HG03039 (cell line): ENCODE data around the gene GLRA3.

ENCODE experiments used
- ATAC-seq: cut with Tn5 transposase; IDR thresholded peaks from one replicate; pipeline ENCODE4 v1.9.1; 2021; ENCODE audit warnings: mild to moderate bottlenecking, moderate library complexity; ENCODE audit not compliant: unreplicated experiment

The GLRA3 gene

GRCh38 chr4:174604198-174604597, 224.8 kb downstream of the GLRA3 start:
- no peak for ATAC-seq

GRCh38 chr4:174600391-174600790, 228.7 kb downstream of the GLRA3 start:
- no peak for ATAC-seq

GRCh38 chr4:174598800-174599199, 230.2 kb downstream of the GLRA3 start:
- no peak for ATAC-seq

GRCh38 chr4:174596513-174596912, 232.5 kb downstream of the GLRA3 start:
- no peak for ATAC-seq

- ATAC-seq, result no peak
These were observed 233.7 kb downstream of the GLRA3 start for GRCh38 chr4:174595141-174595929.

- no peak for ATAC-seq
These were observed 235.3 kb downstream of the GLRA3 start for GRCh38 chr4:174593701-174594100.

GRCh38 chr4:174592985-174593335, 236.1 kb downstream of the GLRA3 start:
- no peak for ATAC-seq

GRCh38 chr4:174592256-174592984, 236.6 kb downstream of the GLRA3 start:
- no peak for ATAC-seq

GRCh38 chr4:174591243-174592021, 237.6 kb downstream of the GLRA3 start:
- no peak for ATAC-seq

- ATAC-seq, result no peak
These were observed 238.7 kb downstream of the GLRA3 start for GRCh38 chr4:174590336-174590735.
